ENCODE results near the gene UBA52. TPM values are rescaled to one million over a fixed set of nuclear protein-coding genes. Genes with fewer than 3 reads are reported as not detected.

Gene UBA52
- total RNA-seq, 4 donors from 2014 or later = 222 to 609 (median 308) TPM

GRCh38 chr19:18617562-18617961, 45.9 kb downstream of the UBA52 start:
- no peaks in the 10 kb centered on the region for H3K9me3 ChIP-seq

GRCh38 chr19:18618236-18618635, 46.6 kb downstream of the UBA52 start:
- H3K4me3 ChIP-seq = no peak overlapping the region
- H3K27me3 ChIP-seq = peaks cover 0 to 9% of the 10 kb centered on the region in 2 donors
- no peaks in the 10 kb centered on the region for H3K36me3 ChIP-seq
- peaks cover 0 to 3% (median under 1%) of the 10 kb centered on the region in 4 donors for H3K4me1 ChIP-seq
- DNase-seq = no peak
- TF ChIP-seq CTCF (IDR thresholded peaks at IDR 0.05) = no peak
- TF ChIP-seq POLR2A (IDR thresholded peaks at IDR 0.05) = no peak
- no peaks in the 10 kb centered on the region for H3K9me3 ChIP-seq
- H3K27ac ChIP-seq = no peak overlapping the region

More at GRCh38 chr19:18617562-18617961, 45.9 kb downstream of the UBA52 start:
- DNase-seq = no peak
- TF ChIP-seq POLR2A (IDR thresholded peaks at IDR 0.05) (no peak), CTCF (IDR thresholded peaks at IDR 0.05) (no peak)
- H3K4me1 ChIP-seq = peaks cover 0 to 10% (median 6%) of the 10 kb centered on the region in 4 donors
- H3K36me3 ChIP-seq = no peaks in the 10 kb centered on the region
- H3K27me3 ChIP-seq = peaks cover 0 to 15% of the 10 kb centered on the region in 2 donors
- no peak overlapping the region for H3K27ac ChIP-seq
- H3K4me3 ChIP-seq = no peak overlapping the region

GRCh38 chr19:18620311-18620710, 48.7 kb downstream of the UBA52 start:
- Histone ChIP-seq H3K4me3 (no peak overlapping the region), H3K9me3 (no peaks in the 10 kb centered on the region), H3K36me3 (no peaks in the 10 kb centered on the region), H3K4me1 (no peaks in the 10 kb centered on the region), H3K27ac (no peak overlapping the region), H3K27me3 (no peaks in the 10 kb centered on the region)
- no peak for TF ChIP-seq POLR2A (IDR thresholded peaks at IDR 0.05)
- no peak for TF ChIP-seq CTCF (IDR thresholded peaks at IDR 0.05)
- DNase-seq = no peak

GRCh38 chr19:18620902-18621301, 49.2 kb downstream of the UBA52 start:
- Histone ChIP-seq H3K36me3 (no peaks in the 10 kb centered on the region), H3K27me3 (no peaks in the 10 kb centered on the region), H3K9me3 (no peaks in the 10 kb centered on the region), H3K4me3 (no peak overlapping the region), H3K27ac (no peak overlapping the region), H3K4me1 (no peaks in the 10 kb centered on the region)
- TF ChIP-seq POLR2A (IDR thresholded peaks at IDR 0.05) (no peak), CTCF (IDR thresholded peaks at IDR 0.05) (no peak)
- no peak for DNase-seq

- no peaks in the 10 kb centered on the region for H3K27me3 ChIP-seq
- H3K9me3 ChIP-seq = no peaks in the 10 kb centered on the region
- H3K4me3 ChIP-seq = no peak overlapping the region
- TF ChIP-seq POLR2A (IDR thresholded peaks at IDR 0.05) (no peak), CTCF (IDR thresholded peaks at IDR 0.05) (no peak)
- H3K4me1 ChIP-seq = no peaks in the 10 kb centered on the region
- DNase-seq = no peak
- no peak overlapping the region for H3K27ac ChIP-seq
- no peaks in the 10 kb centered on the region for H3K36me3 ChIP-seq
Measured at GRCh38 chr19:18626906-18627305, 55.2 kb downstream of the UBA52 start.

Other genes starting within 250 kb of the UBA52 start
- 100 to 1,000 TPM; 102 to 193 (median 178) TPM for gene LSM4, start 248.8 kb upstream of the UBA52 start, total RNA-seq
- 100 to 1,000 TPM in 1 of 4 donors, 10 to 100 TPM in 3; 45.4 to 138 (median 89.2) TPM for gene PGPEP1, start 231.3 kb upstream of the UBA52 start, total RNA-seq
- 10 to 100 TPM in 1 of 4 donors, 1 to 10 TPM in 3; 6.8 to 11.6 (median 9.0) TPM for gene GDF15, start 185.7 kb upstream of the UBA52 start, total RNA-seq
- 1 to 10 TPM; 2.5 to 4.2 (median 3.6) TPM for gene LRRC25, start 174.2 kb upstream of the UBA52 start, total RNA-seq
- gene SSBP4, start 152.5 kb upstream of the UBA52 start, total RNA-seq = 10 to 100 TPM; 34.0 to 85.8 (median 39.9) TPM
- gene ISYNA1, start 133.7 kb upstream of the UBA52 start, total RNA-seq = 10 to 100 TPM in 3 of 4 donors, 1 to 10 TPM in 1; 5.3 to 26.4 (median 14.0) TPM
- 10 to 100 TPM; 18.9 to 49.5 (median 34.2) TPM for gene ELL, start 49.8 kb upstream of the UBA52 start, total RNA-seq
- gene FKBP8, start 28.3 kb upstream of the UBA52 start, total RNA-seq = 100 to 1,000 TPM; 231 to 333 (median 264) TPM
- gene KXD1, start 14.0 kb upstream of the UBA52 start, total RNA-seq = 100 to 1,000 TPM in 3 of 4 donors, 10 to 100 TPM in 1; 82.0 to 226 (median 142) TPM
- gene REX1BD, start 16.9 kb downstream of the UBA52 start, total RNA-seq = 10 to 100 TPM; 68.1 to 76.3 (median 72.2) TPM
- gene CRLF1, start 34.9 kb downstream of the UBA52 start, total RNA-seq = 10 to 100 TPM in 3 of 4 donors, 1 to 10 TPM in 1; 4.0 to 28.9 (median 23.3) TPM
- gene TMEM59L, start 41.0 kb downstream of the UBA52 start, total RNA-seq = 1 to 10 TPM in 2 of 4 donors, under 1 TPM in 1, not detected in 1; 0.70 to 2.0 (median 1.7) TPM
- gene KLHL26, start 65.2 kb downstream of the UBA52 start, total RNA-seq = 10 to 100 TPM in 2 of 4 donors, 1 to 10 TPM in 2; 9.9 to 16.0 (median 10.9) TPM
- gene CRTC1, start 111.8 kb downstream of the UBA52 start, total RNA-seq = 10 to 100 TPM in 2 of 4 donors, 1 to 10 TPM in 2; 5.1 to 21.5 (median 9.4) TPM
- under 1 TPM in 1 of 4 donors, not detected in 3; 0.40 TPM for gene COMP, start 219.4 kb downstream of the UBA52 start, total RNA-seq

Data from Peyer's patch (tissue), 4 donors.